Measurements from ENCODE around the gene KCND2.

KCND2 gene

DNA sequence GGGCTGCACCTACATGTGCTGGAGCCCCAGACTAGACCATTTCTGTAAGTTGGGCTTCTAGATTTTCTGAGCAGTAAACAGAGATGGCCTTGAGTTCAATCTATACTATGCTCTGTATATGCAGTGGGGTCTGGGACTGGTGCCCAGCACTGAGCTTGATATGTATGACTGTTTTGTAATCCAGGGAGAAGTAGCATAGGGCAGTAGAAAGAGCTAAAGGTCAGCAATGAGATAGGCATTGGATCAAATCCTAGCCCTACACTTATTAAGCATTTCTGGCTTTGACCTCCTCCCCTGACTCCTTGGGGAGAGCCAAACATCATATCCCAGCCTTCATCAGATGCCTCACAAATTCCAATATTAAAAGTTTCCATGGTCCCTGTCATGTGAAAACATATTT, 330.4 kb downstream of the KCND2 start:
- no peak for TF ChIP-seq ZFX (IDR thresholded peaks at IDR 0.05)
- TF ChIP-seq, protein P1, sequence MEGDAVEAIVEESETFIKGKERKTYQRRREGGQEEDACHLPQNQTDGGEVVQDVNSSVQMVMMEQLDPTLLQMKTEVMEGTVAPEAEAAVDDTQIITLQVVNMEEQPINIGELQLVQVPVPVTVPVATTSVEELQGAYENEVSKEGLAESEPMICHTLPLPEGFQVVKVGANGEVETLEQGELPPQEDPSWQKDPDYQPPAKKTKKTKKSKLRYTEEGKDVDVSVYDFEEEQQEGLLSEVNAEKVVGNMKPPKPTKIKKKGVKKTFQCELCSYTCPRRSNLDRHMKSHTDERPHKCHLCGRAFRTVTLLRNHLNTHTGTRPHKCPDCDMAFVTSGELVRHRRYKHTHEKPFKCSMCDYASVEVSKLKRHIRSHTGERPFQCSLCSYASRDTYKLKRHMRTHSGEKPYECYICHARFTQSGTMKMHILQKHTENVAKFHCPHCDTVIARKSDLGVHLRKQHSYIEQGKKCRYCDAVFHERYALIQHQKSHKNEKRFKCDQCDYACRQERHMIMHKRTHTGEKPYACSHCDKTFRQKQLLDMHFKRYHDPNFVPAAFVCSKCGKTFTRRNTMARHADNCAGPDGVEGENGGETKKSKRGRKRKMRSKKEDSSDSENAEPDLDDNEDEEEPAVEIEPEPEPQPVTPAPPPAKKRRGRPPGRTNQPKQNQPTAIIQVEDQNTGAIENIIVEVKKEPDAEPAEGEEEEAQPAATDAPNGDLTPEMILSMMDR (conservative IDR thresholded peaks at IDR 0.05): no peak
- no peak overlapping the region for H3K27ac ChIP-seq

DNA sequence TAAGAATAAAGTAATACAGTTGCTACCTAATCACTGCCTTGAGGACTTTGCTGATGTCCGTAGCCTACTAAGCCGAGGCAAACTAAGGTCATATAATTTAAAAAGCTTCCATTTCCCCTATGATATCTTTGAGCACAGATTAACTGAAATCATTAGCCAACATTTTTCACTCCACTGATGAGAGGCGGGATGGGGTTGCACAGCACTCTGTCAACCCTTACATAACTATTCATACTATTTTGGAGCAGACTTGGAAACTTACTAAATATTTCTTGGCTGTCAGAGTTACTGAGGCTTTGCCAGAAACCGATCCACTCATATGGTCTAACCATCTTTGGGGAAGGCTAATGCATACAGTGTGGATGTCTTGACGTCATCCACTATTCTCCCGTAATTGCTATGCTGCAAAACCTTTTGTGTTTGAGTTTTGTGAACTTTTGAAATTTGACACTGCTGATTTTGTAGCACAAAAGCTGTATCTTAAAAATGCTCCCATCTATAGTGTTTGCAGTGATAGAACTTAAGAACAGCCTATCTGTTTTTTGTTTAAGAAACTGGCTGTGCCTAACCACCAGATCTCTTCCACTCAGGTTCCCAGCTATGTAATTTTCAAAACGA, 336.3 kb downstream of the KCND2 start:
- H3K27ac ChIP-seq: no peak overlapping the region
- TF ChIP-seq, protein P1 (conservative IDR thresholded peaks at IDR 0.05): no peak
- TF ChIP-seq ZFX (IDR thresholded peaks at IDR 0.05): no peak

DNA sequence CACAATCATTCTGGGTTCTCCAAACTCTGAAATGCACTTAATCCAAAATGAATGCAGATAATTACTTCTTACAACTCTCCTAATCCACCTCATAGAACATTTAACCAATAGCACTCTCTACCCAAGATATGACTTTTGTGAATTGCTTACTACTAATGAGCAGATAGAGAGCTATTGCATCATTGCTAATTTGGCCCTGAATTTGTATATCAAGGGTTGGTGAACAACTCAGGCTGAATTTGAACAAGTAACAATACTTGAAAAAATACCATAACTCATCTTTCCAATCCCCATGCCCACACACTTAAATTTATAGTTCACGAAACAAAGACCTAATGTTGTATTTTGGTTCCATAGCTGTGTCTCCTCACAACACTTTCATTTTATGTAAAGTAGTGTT, 339.0 kb downstream of the KCND2 start:
- TF ChIP-seq, protein P1 (conservative IDR thresholded peaks at IDR 0.05): no peak
- no peak for TF ChIP-seq ZFX (IDR thresholded peaks at IDR 0.05)
- no peak overlapping the region for H3K27ac ChIP-seq

DNA sequence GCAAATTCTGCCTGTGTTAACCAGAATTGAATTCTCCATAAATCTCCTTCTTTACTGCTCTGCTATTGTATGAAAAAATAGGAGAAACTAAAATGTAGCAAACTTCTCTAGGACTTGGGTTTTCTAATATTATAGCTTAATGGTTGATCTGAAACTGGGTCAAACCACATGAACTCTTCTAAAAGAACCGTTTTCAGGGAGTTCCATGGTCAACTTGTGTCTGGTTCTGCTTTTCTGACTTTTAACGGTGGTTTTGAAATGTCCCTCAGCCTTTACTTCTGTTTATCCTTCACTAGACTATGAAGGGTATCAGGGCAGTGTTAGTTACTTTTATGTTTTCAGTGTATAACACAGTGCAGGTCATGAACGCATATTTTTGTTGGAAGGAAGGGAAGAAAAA, 342.7 kb downstream of the KCND2 start:
- no peak overlapping the region for H3K27ac ChIP-seq
- TF ChIP-seq ZFX (IDR thresholded peaks at IDR 0.05): no peak
- TF ChIP-seq, protein P1 (conservative IDR thresholded peaks at IDR 0.05): no peak

DNA sequence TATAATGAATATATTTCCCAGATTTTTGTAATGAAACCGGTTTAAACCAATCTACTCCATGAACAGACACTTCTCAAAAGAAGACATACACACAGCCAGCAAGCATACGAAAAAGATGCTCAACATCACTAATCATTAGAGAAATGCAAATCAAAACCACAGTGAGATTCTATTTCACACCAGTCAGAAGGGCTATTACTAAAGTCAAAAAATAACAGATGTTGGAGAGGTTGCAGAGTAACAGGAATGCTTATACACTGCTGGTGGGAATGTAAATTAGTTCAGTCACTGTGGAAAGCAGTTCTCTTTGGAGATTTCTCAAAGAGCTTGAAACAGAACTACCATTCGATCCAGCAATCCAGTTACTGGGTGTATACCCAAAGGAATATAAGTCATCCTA, 344.3 kb downstream of the KCND2 start:
- TF ChIP-seq ZFX (IDR thresholded peaks at IDR 0.05): no peak
- TF ChIP-seq, protein P1 (conservative IDR thresholded peaks at IDR 0.05): no peak
- H3K27ac ChIP-seq: no peak overlapping the region

DNA sequence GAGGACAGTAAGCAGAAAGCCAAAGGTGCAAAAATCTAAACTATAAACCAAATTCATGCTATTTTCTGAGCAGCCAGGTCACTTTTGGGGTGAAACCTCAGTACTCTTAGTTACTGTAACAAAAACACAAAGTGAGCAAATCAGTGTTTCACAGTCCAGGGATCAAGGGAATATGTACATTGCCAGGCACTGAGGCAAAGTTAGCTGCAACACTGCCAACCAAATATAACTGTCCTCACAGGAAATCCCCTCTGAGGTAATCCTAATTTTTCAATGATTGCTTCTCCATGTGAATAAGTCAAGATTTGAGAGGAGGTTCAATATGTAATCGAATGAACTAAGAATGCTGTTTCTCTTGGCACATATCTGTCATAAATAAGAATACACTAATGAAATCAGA, 355.3 kb downstream of the KCND2 start:
- H3K27ac ChIP-seq: no peak overlapping the region
- TF ChIP-seq, protein P1 (conservative IDR thresholded peaks at IDR 0.05): no peak
- TF ChIP-seq ZFX (IDR thresholded peaks at IDR 0.05): no peak

DNA sequence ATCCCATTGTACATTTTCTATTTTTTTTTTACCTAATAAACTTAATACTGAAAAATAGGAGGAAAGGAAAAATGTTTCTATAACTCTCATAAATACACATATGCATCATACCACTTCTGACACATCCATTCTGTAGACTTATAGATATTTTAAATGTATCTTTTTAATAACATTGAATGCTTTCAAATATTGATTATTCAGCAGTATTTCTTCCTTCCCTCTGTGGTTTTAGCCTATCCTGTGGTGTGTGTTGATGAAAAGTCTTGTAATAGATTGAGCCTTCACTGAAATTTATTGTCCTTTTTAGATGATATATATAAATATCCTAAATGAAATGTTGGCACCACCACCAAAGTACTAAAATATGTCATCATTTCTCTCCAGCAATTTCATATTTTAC, 366.9 kb downstream of the KCND2 start:
- no peak overlapping the region for H3K27ac ChIP-seq
- no peak for TF ChIP-seq ZFX (IDR thresholded peaks at IDR 0.05)
- TF ChIP-seq, protein P1 (conservative IDR thresholded peaks at IDR 0.05): no peak

Measured in C4-2B (cell line).